ENCODE data around the gene C9orf85. TPM values are rescaled to one million over a fixed set of nuclear protein-coding genes. Genes with fewer than 3 reads are reported as not detected.
"Not testable (repeated sequence)": the region's sequence is repeated elsewhere in the genome, so short reads cannot be mapped to it uniquely, and the experiment has no call there.

C9orf85 gene
- total RNA-seq, 4 donors from 2014 or later = 12.3 to 18.4 (median 16.0) TPM

DNA sequence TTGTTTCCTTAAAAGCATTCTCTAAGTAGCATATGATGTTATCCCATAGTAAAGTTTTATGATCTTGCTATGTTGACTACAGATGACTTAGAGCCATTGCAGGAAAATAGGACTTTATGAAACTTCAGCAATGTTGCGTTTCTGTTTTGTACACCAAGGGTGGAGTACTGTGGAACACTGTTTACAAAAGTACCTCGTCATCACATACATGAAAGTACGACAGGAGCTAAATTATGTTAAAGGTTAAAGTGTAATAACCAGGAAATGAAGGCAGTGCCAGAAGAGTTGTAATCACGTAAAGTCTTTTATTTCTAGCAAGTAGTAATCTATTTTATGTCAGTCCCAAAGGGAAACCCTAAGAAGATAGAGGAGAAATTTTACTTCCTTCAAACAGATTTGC, 50.9 kb downstream of the C9orf85 start:
- Histone ChIP-seq H3K27ac (no peak overlapping the region), H3K4me3 (no peak overlapping the region), H3K27me3 (no peaks in the 10 kb centered on the region), H3K36me3 (peaks cover 0 to 38% (median 0%) of the 10 kb centered on the region in 3 donors), H3K4me1 (no peaks in the 10 kb centered on the region), H3K9me3 (no peaks in the 10 kb centered on the region)
- TF ChIP-seq POLR2A (IDR thresholded peaks at IDR 0.05) (no peak), EP300 (IDR thresholded peaks at IDR 0.05) (no peak)
- TF ChIP-seq, protein P1, sequence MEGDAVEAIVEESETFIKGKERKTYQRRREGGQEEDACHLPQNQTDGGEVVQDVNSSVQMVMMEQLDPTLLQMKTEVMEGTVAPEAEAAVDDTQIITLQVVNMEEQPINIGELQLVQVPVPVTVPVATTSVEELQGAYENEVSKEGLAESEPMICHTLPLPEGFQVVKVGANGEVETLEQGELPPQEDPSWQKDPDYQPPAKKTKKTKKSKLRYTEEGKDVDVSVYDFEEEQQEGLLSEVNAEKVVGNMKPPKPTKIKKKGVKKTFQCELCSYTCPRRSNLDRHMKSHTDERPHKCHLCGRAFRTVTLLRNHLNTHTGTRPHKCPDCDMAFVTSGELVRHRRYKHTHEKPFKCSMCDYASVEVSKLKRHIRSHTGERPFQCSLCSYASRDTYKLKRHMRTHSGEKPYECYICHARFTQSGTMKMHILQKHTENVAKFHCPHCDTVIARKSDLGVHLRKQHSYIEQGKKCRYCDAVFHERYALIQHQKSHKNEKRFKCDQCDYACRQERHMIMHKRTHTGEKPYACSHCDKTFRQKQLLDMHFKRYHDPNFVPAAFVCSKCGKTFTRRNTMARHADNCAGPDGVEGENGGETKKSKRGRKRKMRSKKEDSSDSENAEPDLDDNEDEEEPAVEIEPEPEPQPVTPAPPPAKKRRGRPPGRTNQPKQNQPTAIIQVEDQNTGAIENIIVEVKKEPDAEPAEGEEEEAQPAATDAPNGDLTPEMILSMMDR (IDR thresholded peaks at IDR 0.05) = no peak
- 73 to 77% methylated on average over 4 of the region's 4 CpGs for WGBS, 2 donors
- no peak for DNase-seq (ENCODE audit: low spot score in 2 of 2)

DNA sequence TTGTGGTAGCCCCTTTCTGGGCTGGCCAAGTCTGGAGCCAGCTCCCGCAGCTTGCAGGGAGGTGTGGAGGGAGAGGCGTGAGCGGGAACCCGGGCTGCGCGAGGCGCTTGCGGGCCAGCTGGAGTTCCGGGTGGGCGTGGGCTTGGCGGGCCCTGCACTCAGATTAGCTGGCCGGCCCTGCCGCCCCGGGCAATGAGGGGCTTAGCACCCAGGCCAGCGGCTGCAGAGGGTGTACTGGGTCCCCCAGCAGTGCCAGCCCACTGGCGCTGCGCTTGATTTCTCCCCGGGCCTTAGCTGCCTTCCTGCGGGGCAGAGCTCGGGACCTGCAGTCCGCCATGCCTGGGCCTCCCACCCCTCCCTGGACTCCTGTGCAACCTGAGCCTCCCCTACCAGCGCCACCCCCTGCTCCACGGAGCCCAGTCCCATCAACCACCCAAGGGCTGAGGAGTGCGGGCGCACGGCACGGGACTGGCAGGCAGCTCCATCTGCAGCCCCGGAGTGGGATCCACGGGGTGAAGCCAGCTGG, 52.1 kb downstream of the C9orf85 start:
- peaks cover 0 to 42% (median 0%) of the 10 kb centered on the region in 3 donors for H3K36me3 ChIP-seq
- not testable (repeated sequence) for H3K9me3 ChIP-seq; H3K27me3 ChIP-seq; H3K27ac ChIP-seq; DNase-seq (ENCODE audit: low spot score in 2 of 2); H3K4me3 ChIP-seq; H3K4me1 ChIP-seq
- WGBS, 2 donors = 76 to 96% methylated on average over 10 to 26 of the region's 29 CpGs

DNA sequence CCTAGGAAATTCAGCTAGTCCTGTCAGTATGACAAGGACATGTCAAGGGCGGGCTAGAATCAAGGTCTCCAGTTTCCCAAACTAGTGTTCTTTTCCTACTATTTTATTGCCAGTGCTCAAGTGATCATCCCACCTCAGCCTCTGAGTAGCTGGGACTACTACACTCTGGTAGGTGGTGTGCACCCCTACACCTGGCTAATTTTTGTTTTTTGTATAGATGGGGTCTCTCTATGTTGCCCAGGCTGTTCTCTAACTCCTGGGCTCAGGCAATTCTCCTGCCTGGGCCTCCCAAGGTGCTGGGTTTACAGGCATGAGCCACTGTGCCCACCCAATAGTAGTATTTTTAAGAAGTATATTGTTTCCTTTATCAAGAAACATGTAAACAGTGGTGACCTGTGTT, 54.0 kb downstream of the C9orf85 start:
- Histone ChIP-seq H3K4me1 (no peaks in the 10 kb centered on the region), H3K27ac (no peak overlapping the region), H3K36me3 (peaks cover 0 to 40% (median 0%) of the 10 kb centered on the region in 3 donors), H3K4me3 (no peak overlapping the region), H3K9me3 (peaks cover 0 to 12% (median 5%) of the 10 kb centered on the region in 4 donors), H3K27me3 (no peaks in the 10 kb centered on the region)
- TF ChIP-seq, protein P1 (IDR thresholded peaks at IDR 0.05) = no peak
- TF ChIP-seq EP300 (IDR thresholded peaks at IDR 0.05) = no peak
- 100% methylated on average over 1 of the region's 1 CpG for WGBS, 2 donors
- no peak for DNase-seq (ENCODE audit: low spot score in 2 of 2)

DNA sequence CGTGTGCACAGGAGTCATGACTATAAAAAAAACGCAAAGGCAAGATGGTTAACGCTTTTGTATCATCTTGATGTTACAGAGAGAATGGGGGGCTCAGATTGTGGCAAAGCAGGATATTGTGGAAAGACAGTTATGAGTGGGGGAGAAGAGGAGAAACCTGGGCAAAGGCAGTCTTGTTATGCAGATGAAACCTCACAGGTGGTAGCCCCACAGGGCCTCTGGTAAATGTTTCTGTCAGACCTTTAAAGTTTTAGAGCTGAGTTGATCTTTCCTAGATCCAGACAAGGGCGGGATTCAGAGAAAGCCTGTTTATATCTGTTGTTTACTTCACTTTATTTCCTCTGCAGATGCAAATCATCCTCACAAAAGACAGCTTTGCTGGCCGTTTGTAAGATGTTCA, 55.2 kb downstream of the C9orf85 start:
- DNase-seq (ENCODE audit: low spot score in 2 of 2) = no peak
- Histone ChIP-seq H3K4me1 (no peaks in the 10 kb centered on the region), H3K27me3 (no peaks in the 10 kb centered on the region), H3K27ac (no peak overlapping the region), H3K36me3 (peaks cover 0 to 33% (median 0%) of the 10 kb centered on the region in 3 donors), H3K4me3 (no peak overlapping the region), H3K9me3 (peaks cover 0 to 12% (median 5%) of the 10 kb centered on the region in 4 donors)
- TF ChIP-seq EP300 (IDR thresholded peaks at IDR 0.05) = no peak
- TF ChIP-seq, protein P1 (IDR thresholded peaks at IDR 0.05) = no peak
- 70 to 77% methylated on average over 5 of the region's 5 CpGs for WGBS, 2 donors

DNA sequence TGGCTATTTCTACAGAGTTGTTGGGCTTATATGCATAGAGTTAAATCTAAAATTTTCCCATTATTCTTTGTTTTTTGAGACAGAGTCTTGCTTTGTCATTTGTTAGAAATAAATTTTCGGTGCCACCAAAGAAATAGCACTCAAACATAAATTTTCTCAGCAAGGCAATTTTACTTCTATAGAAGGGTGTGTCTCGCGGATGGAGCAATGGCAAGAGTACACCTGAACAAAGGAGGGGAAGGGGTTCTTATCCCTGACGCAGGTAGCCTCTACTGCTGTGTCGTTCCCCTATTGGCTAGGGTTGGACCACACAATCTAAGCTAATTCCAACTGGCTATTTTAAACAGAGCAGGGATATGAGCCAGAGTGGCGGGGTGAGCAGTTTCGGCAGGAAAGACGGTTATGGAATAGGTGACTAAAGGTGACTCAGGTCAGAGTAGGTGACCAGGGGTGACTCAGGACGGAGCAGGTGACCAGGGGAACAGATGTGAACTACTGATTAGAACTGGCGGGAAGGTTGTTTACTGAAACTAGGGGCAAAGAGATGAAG, 57.2 kb downstream of the C9orf85 start:
- Histone ChIP-seq H3K27me3 (no peaks in the 10 kb centered on the region), H3K36me3 (peaks cover 0 to 41% (median 0%) of the 10 kb centered on the region in 3 donors), H3K9me3 (peaks cover 0 to 12% (median 5%) of the 10 kb centered on the region in 4 donors), H3K27ac (no peak overlapping the region), H3K4me1 (no peaks in the 10 kb centered on the region), H3K4me3 (no peak overlapping the region)
- TF ChIP-seq POLR2A (IDR thresholded peaks at IDR 0.05) (no peak), EP300 (IDR thresholded peaks at IDR 0.05) (no peak)
- TF ChIP-seq, protein P1 (IDR thresholded peaks at IDR 0.05) = no peak
- 86% methylated on average over 10 of the region's 10 CpGs for WGBS, 2 donors
- DNase-seq (ENCODE audit: low spot score in 2 of 2) = no peak
